Measurements from ENCODE around the gene STAT3.

- TF ChIP-seq CTCF (IDR thresholded peaks at IDR 0.05; ENCODE audit: extremely low read depth in 1 of 2, insufficient read depth in 1 of 2, low read depth in 1 of 2, low read length in 2 of 2), result no peak
- no peak for TF ChIP-seq POLR2AphosphoS5 (IDR thresholded peaks at IDR 0.05; ENCODE audit: insufficient read depth, low read depth, low read length)
Observed at GRCh38 chr17:42266918-42267766, 121.1 kb downstream of the STAT3 start.
